C4-2B (cell line): Measurements from ENCODE around the gene CYB5R2.
A peak's percentile ranks its signal among the peaks of the same experiment; 100 is the strongest.

ENCODE experiments used
- H3K27ac ChIP-seq: fragments of 450-650 bp; 2 replicates; pipeline ENCODE4 v1.5.1; 2017
- CTCF ChIP-seq: fragments of 450-650 bp; conservative IDR thresholded peaks from 2 replicates; pipeline ENCODE4 v1.5.1; 2017; ENCODE audit warnings: mild to moderate bottlenecking
- ZFX ChIP-seq: fragments of 450-650 bp; IDR thresholded peaks from 2 replicates; pipeline ENCODE4 v1.6.1; 2017

CYB5R2 gene

DNA sequence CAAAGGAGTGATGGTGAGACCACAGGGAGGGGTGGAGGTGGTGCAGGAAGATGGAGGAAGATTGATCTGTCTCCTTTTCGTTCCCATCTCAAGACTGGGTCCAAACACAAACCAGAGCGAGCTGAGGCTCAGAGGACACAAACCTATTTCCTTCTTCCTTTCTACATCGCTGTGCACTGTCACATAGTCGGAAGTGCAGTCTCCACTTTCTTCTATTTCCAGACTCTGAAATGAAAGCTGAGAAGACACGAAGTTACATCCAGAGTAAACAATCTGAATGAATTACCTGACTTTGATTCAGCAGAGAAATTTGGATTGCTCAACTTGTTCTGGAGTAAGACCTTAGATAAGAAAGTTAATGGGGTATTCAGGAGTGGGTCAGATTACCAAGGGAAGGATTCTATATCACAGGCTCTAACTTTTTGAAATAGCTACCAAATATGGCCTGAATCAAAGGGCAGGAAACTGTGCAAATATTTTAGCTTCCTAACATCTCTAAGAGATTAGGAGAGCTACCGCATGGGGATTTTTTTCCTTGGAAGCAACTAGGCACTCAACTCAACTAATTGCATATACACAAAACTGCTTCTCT, 18.6 kb upstream of the CYB5R2 start:
- H3K27ac ChIP-seq: no peak overlapping the region
- TF ChIP-seq CTCF (no peak), ZFX (no peak)

DNA sequence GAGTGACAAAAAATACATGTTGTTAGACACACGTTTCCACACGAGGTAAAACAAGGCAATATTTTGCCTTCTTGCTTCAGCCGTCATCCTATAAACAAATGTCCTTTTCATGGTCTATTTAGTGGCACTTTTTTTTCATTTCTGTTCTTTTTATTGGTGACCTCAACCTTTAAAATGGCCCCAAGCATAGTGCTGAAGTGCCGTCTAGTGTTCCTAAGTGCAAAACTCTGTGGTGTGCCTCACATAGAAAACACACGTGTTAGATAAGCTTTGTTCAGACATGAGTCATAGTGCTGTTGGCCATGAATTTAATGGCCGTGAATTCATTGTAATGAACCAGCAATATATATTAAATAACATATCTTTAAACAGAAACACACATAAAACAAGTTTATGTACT, 17.3 kb upstream of the CYB5R2 start:
- TF ChIP-seq CTCF (no peak), ZFX (no peak)
- no peak overlapping the region for H3K27ac ChIP-seq

DNA sequence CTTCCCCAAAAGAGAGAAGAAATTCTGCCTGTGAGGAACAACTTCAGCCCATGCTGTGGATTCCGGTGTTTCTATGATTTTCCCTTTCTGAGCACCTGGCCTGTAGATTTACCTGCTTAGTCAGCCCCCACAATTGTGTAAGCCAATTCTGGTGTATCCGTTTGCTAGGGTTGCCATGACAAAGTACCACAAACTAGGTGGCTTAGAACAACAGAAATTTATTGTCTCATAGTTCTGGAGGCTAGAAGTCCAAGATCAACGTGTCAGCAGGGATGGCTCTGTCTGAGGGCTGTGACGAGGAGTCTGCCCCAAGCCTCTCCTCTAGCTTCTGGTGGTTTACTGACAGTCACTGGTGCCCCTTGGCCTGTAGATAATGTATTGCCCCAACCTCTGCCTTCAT, 15.9 kb upstream of the CYB5R2 start:
- H3K27ac ChIP-seq: no peak overlapping the region
- TF ChIP-seq ZFX (no peak), CTCF (no peak)

DNA sequence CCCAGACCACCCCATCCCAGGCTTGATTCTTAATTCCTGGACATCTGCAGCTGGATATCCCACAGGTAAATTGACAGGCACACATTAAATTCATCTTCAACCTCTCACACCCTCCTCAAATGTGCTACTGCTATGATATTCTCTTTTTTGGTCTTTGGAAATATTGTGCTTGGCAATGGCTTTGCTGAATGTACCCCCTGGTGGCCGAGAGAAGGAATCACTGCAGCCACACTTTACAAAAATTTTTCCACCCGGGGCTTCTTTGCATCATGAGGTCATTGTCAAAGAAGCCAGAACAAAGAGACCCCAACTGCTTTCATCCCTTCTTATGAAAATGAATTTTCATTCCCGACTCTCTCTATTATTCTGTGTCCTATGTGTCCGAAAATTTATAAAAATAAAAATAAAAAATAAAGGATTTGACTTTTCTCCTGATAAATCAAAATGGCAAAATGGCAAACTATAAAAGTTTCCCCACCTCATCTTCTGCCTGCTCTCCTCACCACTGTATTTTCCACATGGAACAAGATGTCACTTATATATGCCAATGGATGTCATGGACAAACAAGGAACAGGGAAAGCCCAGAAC, 15.0 kb upstream of the CYB5R2 start:
- H3K27ac ChIP-seq: no peak overlapping the region
- TF ChIP-seq CTCF (peak; percentile 88), ZFX (no peak)

- TF ChIP-seq CTCF (no peak), ZFX (no peak)
- H3K27ac ChIP-seq: no peak overlapping the region
Measured at GRCh38 chr11:7687386-7687785, 14.1 kb upstream of the CYB5R2 start.

DNA sequence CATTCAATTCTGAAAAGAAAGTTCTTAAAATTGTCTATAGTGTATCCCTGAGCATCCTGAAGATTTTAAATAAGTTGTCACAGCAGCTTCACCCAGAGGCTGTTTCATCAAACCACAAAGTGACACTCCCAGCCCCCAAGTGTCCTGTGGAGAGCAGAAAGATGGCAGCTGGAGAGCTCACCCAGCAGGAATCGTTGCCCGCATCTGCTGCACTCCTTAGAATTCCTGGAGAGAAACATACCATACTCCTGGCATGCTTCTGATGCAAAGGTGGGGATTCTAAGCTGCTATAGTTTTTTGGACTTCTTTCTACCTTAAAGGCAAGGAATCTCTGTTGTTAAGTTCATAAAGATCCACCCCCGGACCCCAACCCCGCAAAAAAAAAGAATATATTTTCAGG, 13.5 kb upstream of the CYB5R2 start:
- H3K27ac ChIP-seq: no peak overlapping the region
- TF ChIP-seq ZFX (no peak), CTCF (no peak)

DNA sequence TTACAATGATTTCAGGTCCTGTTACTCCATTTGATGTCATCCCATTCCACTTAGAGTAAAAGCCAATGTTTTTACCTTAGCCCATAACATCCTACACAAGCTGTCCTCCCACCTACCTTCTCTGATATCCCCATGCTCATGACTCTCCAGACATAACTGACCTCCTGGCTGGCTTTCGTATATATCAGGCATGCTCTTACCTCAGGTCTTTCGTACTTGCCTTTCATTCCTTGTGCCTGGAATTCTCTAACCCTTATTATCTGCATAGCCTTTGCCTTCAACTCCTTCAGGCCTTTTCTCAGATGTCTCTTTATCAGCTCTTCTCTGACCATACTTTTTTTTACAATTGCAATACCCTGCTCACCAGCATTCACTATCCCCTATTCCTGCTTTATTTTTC, 10.3 kb upstream of the CYB5R2 start:
- TF ChIP-seq CTCF (no peak), ZFX (no peak)
- H3K27ac ChIP-seq: no peak overlapping the region
